NT2/D1 (cell line): ENCODE measurements around the gene ZYG11B.

Source experiments
- SUZ12 ChIP-seq: IDR thresholded peaks from 2 replicates; pipeline ENCODE4 v1.6.1; 2011; ENCODE audit not compliant: insufficient read length, insufficient read depth; ENCODE audit errors: extremely low read depth
- YY1 ChIP-seq: IDR thresholded peaks from 2 replicates; pipeline ENCODE4 v1.6.1; 2011; ENCODE audit not compliant: insufficient read length, insufficient read depth
- ZNF274 ChIP-seq: IDR thresholded peaks from 2 replicates; pipeline ENCODE4 v1.6.1; 2011; ENCODE audit warnings: mild to moderate bottlenecking, low read depth, low read length

DNA sequence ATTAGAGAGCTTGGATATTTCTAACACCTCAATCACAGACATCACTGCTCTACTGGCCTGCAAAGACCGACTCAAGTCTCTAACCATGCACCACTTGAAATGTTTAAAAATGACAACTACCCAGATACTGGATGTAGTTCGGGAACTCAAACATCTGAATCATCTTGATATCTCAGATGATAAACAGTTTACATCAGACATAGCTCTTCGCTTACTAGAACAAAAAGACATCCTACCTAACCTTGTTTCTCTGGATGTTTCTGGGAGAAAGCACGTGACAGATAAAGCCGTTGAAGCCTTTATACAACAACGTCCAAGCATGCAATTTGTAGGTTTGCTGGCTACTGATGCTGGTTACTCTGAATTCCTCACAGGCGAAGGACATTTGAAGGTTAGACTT is 45.1 kb downstream of the ZYG11B start:
- TF ChIP-seq SUZ12 (no peak), YY1 (no peak), ZNF274 (no peak)
